ENCODE results near the gene MFN2. TPM values are rescaled to one million over a fixed set of nuclear protein-coding genes. Genes with fewer than 3 reads are reported as not detected.

Gene MFN2
- total and polyA plus RNA-seq, 4 donors = 17.2 to 87.8 (median 43.2) TPM

DNA sequence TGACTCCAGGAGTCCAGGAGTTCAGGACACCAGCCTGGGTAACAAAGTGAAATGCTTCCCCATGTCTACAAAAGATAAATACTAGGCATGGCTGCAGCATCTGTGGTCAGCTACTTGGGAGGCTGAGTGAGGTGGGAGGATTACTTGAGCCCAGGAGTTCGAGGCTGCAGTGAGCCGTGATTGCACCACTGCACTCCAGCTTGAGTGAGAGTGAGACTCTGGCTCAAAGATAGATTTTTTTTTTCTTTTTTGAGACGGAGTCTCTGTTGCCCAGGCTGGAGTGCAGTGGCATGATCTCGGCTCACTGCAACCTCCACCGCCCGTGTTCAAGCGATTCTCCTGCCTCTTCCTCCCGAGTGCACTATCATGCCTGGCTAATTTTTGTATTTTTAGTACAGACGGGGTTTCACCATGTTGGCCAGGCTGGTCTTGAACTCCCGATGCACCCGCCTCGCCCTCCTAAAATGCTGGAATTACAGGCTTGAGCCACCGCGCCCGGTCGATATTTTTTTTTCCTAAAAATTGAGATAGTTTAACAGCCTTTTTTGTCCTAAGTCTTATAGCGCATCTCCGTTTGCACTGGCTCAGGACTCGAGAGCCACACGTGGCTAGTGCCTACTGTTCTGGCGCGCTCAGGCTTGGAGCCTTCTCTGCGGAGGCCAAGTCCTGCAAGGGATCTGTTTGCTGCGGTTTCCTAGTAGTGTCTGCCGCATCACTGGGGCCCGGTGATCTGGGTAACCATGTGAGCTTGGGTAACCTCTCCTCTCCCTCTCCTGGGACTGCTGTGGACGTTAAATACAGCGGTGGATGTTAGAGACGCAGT is 1.0 kb upstream of the MFN2 start:
- peak overlapping the region; percentile 50 to 63 for H3K9ac ChIP-seq (ENCODE audit: low read depth in 1 of 2, low read length in 2 of 2)
- 43% methylated on average over 29 of the region's 29 CpGs for WGBS
- no peaks in the 10 kb centered on the region for H3K9me3 ChIP-seq (ENCODE audit: control insufficient read depth in 4 of 4, low read length in 3 of 4)
- no peak for DNase-seq (ENCODE audit: low spot score)
- H3K36me3 ChIP-seq (ENCODE audit: control insufficient read depth in 4 of 4, insufficient read depth in 3 of 4, low read depth in 1 of 4, low read length in 3 of 4) = peaks cover 6 to 19% (median 13%) of the 10 kb centered on the region in 4 donors
- H3K4me3 ChIP-seq (ENCODE audit: low read depth in 1 of 3, low read length in 3 of 3) = peak overlapping the region; percentile 5 to 81 (median 6)
- no peaks in the 10 kb centered on the region for H3K27me3 ChIP-seq (ENCODE audit: control insufficient read depth in 4 of 4, insufficient read depth in 4 of 4, low read length in 3 of 4)
- TF ChIP-seq, protein P1, sequence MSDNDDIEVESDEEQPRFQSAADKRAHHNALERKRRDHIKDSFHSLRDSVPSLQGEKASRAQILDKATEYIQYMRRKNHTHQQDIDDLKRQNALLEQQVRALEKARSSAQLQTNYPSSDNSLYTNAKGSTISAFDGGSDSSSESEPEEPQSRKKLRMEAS (IDR thresholded peaks at IDR 0.05) = no peak
- TF ChIP-seq, protein P2, sequence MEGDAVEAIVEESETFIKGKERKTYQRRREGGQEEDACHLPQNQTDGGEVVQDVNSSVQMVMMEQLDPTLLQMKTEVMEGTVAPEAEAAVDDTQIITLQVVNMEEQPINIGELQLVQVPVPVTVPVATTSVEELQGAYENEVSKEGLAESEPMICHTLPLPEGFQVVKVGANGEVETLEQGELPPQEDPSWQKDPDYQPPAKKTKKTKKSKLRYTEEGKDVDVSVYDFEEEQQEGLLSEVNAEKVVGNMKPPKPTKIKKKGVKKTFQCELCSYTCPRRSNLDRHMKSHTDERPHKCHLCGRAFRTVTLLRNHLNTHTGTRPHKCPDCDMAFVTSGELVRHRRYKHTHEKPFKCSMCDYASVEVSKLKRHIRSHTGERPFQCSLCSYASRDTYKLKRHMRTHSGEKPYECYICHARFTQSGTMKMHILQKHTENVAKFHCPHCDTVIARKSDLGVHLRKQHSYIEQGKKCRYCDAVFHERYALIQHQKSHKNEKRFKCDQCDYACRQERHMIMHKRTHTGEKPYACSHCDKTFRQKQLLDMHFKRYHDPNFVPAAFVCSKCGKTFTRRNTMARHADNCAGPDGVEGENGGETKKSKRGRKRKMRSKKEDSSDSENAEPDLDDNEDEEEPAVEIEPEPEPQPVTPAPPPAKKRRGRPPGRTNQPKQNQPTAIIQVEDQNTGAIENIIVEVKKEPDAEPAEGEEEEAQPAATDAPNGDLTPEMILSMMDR (IDR thresholded peaks at IDR 0.05; ENCODE audit: low read depth, low read length, missing input control) = no peak
- peak in 1 of 2 donors; percentile 14 for TF ChIP-seq EGR1 (IDR thresholded peaks at IDR 0.05; ENCODE audit: low read depth in 2 of 2)
- TF ChIP-seq RAD21 (IDR thresholded peaks at IDR 0.05) = no peak
- peaks cover 1 to 38% (median 35%) of the 10 kb centered on the region in 4 donors for H3K4me1 ChIP-seq (ENCODE audit: control insufficient read depth in 4 of 4, insufficient read depth in 4 of 4, low read length in 3 of 4)
- H3K27ac ChIP-seq (ENCODE audit: low read depth in 1 of 2, low read length in 2 of 2) = peak overlapping the region; percentile 96 to 99

DNA sequence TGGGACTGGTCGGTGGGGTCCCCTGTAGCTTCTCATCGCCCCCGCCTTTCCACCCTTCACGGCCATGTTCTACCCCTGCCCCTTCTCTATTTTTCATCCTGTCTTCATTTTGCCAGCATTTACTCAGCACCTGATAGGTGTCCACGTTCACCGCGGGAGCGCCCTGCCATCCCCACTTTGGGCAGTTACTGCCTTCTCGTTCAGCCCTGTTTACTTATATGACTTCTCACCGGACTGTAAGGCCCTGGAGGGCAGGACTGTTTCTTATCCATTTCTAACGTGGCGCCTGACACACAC is 380 bp downstream of the MFN2 start:
- DNase-seq (ENCODE audit: low spot score) = no peak
- H3K27me3 ChIP-seq (ENCODE audit: control insufficient read depth in 4 of 4, insufficient read depth in 4 of 4, low read length in 3 of 4) = no peaks in the 10 kb centered on the region
- WGBS = under 1% methylated on average over 12 of the region's 12 CpGs
- peak overlapping the region; percentile 99 for H3K9ac ChIP-seq (ENCODE audit: low read depth in 1 of 2, low read length in 2 of 2)
- H3K27ac ChIP-seq (ENCODE audit: low read depth in 1 of 2, low read length in 2 of 2) = peak overlapping the region; percentile 96 to 99
- no peaks in the 10 kb centered on the region for H3K9me3 ChIP-seq (ENCODE audit: control insufficient read depth in 4 of 4, low read length in 3 of 4)
- peaks cover 5 to 11% (median 8%) of the 10 kb centered on the region in 4 donors for H3K36me3 ChIP-seq (ENCODE audit: control insufficient read depth in 4 of 4, insufficient read depth in 3 of 4, low read depth in 1 of 4, low read length in 3 of 4)
- peaks cover 1 to 43% (median 37%) of the 10 kb centered on the region in 4 donors for H3K4me1 ChIP-seq (ENCODE audit: control insufficient read depth in 4 of 4, insufficient read depth in 4 of 4, low read length in 3 of 4)
- peak overlapping the region; percentile 63 to 97 (median 81) for H3K4me3 ChIP-seq (ENCODE audit: low read depth in 1 of 3, low read length in 3 of 3)
- TF ChIP-seq SP1 (IDR thresholded peaks at IDR 0.05) = no peak
- TF ChIP-seq EGR1 (IDR thresholded peaks at IDR 0.05; ENCODE audit: low read depth in 2 of 2) = peak in 1 of 2 donors; percentile 6
- TF ChIP-seq, protein P1 (IDR thresholded peaks at IDR 0.05) = no peak
- TF ChIP-seq, protein P2 (IDR thresholded peaks at IDR 0.05; ENCODE audit: low read depth, low read length, missing input control) = no peak

DNA sequence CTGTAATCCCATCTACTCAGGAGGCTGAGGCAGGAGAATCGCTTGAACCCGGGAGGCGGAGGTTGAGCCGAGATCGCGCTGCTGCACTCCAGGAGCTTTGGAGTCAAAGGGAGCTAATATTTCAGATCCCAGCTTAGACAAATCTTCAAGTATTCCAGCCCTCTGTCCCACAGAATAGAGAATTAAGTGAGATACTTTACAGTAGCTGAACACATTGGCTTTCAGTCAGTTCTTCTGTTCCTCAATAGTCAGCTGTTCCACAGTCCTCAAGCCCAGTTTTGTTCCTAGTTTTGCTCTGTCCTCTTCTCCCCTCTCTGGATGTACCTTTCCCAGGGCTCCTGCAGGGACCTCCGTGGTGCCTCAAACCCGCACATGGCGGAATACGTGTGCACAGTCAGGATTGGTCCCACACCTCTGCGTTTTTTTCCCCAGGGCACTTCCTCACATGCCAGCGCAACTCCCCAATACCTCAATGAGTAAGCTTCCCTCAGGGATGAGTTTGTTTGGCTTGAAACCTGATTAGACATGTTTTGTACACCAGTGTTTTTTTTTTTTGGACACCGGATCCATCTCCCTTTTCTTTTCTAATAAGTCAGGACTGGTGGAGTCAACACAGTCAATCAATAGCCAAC is 1.2 kb downstream of the MFN2 start:
- no peak for DNase-seq (ENCODE audit: low spot score)
- Histone ChIP-seq H3K4me1 (ENCODE audit: control insufficient read depth in 4 of 4, insufficient read depth in 4 of 4, low read length in 3 of 4) (peaks cover 1 to 43% (median 39%) of the 10 kb centered on the region in 4 donors), H3K27ac (ENCODE audit: low read depth in 1 of 2, low read length in 2 of 2) (peak overlapping the region; percentile 9 to 99), H3K9me3 (ENCODE audit: control insufficient read depth in 4 of 4, low read length in 3 of 4) (no peaks in the 10 kb centered on the region), H3K27me3 (ENCODE audit: control insufficient read depth in 4 of 4, insufficient read depth in 4 of 4, low read length in 3 of 4) (no peaks in the 10 kb centered on the region), H3K4me3 (ENCODE audit: low read depth in 1 of 3, low read length in 3 of 3) (no peak overlapping the region), H3K36me3 (ENCODE audit: control insufficient read depth in 4 of 4, insufficient read depth in 3 of 4, low read depth in 1 of 4, low read length in 3 of 4) (peaks cover 8 to 13% (median 11%) of the 10 kb centered on the region in 4 donors), H3K9ac (ENCODE audit: low read depth in 1 of 2, low read length in 2 of 2) (peak overlapping the region in 1 of 2 donors; percentile 99)
- WGBS = 88% methylated on average over 13 of the region's 13 CpGs
- no peak for TF ChIP-seq NR2F2 (IDR thresholded peaks at IDR 0.05)

Data from liver (tissue), 9 donors.